Measurements from ENCODE around the gene PSORS1C1.

Gene PSORS1C1

DNA sequence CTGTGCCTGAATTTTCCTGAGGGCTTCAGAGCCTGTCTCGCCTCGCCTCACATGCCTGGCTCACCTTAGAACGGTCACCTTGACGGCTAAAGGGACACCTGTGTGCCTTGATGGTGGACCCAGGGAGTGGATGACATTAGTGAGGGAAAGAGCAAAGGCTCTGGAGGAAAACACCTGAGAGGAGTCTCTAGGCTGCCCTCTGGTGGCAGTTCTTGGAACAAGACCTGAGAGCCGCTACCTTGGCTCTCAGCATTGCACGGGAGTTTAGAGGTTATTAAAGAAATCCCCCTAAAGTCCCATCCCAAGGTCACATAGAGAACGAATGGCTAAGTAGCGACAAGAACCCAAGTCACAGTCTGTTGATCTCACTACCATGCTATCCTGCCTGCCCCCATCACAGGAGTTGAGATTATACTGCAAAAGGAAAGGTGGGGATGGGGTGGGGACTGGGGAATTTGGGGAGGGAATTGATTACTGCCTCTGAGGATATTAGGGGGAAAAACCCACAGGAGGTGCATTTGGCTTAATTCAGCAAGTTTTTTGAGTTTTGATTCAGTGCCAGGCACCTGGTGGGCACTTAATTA, 13.6 kb downstream of the PSORS1C1 start:
- DNase-seq = peak; percentile 78

DNA sequence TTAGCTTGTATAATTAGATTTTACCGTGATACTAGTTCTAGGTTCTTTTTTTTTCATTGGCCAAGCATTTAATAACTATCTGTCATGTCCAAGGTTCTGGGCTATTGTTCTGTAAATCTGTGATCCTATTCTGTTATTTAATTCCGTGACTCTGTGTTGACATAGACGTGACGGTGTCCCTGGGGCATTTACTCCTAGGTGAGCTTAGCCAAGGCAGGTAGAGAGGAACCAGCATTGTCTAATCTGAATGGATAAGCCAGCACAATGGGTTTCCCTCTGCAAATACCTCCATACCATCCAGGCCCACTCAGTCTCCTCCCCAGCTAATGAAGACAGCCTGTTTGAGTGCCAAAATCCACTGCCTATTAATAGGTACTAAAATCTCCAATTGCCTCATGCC, 14.5 kb downstream of the PSORS1C1 start:
- no peak for DNase-seq

DNA sequence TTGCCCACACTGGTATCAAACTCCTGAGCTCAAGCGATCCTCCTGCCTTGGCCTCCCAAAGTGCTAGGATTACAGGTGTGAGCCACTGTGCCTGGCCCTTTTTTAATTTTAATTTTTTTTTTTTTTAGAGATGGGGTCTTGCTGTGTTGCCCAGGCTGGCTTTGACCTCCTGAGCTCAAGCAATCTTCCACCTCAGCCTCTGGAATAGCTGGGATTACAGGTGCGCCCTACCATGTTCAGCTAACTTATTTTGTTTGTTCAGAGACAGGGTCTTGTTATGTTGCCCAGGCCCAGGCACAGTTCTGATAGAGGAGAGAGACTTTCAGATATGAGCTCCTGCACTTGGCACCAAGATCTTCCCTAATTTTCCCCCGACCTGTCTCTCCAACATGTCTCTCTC, 16.2 kb downstream of the PSORS1C1 start:
- no peak for DNase-seq

DNA sequence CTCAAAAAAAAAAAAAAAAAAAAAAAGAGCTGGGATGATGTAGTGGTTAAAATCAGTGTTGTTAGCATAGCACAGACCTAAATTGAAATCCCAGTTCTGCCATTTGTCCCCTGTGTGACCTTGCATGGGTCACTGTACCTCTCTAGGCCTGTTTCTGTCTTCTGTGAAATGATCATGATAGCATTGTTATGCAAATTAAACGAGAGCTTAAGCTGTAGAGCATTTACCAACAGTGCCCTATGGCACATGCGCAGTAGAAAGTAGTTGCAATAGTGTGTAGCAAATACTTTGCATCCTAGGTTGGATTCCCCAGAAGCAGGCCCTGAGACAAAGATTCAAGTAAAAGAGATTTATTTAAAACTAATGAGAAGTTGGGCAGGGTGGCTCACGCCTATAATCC, 17.0 kb downstream of the PSORS1C1 start:
- DNase-seq = no peak

DNA sequence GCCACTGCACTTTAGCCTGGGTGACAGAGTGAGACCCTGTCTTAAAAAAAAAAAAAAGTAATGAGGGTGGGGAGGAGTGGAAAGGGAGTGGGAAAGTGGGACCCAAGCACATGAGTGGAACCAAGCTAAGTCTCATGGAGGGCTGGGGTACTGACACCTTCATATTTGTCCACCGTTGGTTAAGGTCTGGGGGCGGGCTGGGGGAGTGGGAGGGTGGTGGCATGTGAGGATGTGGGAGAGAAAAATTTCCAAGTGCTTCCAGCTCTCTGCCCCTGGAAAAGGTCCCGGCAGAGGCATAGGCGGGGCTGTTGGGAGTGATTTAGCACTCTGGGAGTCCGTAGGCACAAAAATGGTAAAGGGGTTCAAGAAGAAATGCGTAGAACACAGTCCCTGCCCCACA, 18.2 kb downstream of the PSORS1C1 start:
- DNase-seq = no peak

DNA sequence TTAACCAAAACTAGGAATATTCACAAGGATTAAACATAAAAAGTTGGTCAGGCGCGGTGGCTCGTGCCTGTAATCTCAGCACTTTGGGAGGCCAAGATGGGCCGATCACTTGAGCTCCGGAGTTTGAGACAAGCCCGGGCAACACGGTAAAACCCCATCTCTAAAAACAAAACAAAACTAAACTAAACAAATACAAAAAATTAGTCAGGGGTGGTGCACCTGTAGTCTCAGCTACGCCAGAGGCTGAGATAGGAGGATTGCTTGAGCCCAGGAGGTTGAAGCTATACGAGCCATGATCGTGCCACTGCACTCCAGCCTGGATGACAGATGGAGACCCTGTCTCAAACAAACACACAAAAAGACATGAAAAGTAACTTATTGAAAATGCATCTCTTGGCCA, 21.1 kb downstream of the PSORS1C1 start:
- DNase-seq = no peak

DNA sequence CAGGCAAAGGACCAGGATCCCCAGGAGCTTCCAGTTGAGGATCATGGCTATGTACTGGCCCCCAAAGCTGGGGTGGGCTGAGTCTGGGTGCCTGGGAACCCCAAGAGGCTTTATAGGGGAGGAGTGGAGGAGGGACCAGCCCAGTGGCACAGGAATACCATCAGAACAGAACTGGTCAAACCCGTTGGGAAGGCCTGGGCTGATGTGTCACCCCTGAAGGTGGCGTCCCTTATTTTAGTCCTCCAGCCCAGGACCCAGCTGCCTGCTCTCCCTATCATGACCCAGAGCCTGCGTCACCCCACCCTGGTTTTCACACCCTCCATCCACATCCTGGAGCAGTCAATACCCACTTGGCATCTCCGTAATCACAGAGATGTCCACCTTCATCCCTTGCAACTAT, 24.4 kb downstream of the PSORS1C1 start, which contains the start of gene PSORS1C2:
Gene PSORS1C2 (minus strand): TSS at position 85 of the 400 bp plus-strand sequence. CDS start 40 bp downstream, at position 45.
- DNase-seq = no peak

- DNase-seq = no peak
Observed at GRCh38 chr6:31139599-31139998, 25.0 kb downstream of the PSORS1C1 start.

GRCh38 chr6:31140643-31141042, 26.0 kb downstream of the PSORS1C1 start:
- no peak for DNase-seq

DNA sequence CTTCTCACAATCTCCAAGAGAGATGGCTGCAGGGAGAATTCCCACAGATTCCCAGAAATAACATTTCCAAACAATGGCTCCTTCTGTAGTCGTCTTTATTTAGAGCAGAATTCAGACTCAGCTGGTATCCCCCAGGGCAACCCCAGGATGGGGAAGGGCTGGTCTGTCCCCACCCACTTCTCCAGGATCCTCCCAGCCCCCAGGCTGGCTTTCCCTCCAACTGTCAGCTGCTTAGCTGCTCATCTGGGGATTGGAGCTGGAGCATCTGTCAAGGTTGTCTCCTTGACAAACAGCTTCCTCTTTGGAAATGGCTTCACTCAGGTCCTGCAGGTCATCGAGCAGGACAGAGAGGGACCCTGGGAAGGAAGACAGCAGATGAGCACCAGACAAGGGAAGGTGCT, 27.8 kb downstream of the PSORS1C1 start:
- no peak for DNase-seq

- no peak for DNase-seq
Observed at GRCh38 chr6:31143148-31143547, 28.5 kb downstream of the PSORS1C1 start.

- no peak for DNase-seq
Observed at GRCh38 chr6:31144296-31144969, 29.8 kb downstream of the PSORS1C1 start.

- no peak for DNase-seq
Observed at GRCh38 chr6:31144970-31145340, 30.4 kb downstream of the PSORS1C1 start.

- no peak for DNase-seq
Observed at GRCh38 chr6:31145386-31145785, 30.8 kb downstream of the PSORS1C1 start.

DNA sequence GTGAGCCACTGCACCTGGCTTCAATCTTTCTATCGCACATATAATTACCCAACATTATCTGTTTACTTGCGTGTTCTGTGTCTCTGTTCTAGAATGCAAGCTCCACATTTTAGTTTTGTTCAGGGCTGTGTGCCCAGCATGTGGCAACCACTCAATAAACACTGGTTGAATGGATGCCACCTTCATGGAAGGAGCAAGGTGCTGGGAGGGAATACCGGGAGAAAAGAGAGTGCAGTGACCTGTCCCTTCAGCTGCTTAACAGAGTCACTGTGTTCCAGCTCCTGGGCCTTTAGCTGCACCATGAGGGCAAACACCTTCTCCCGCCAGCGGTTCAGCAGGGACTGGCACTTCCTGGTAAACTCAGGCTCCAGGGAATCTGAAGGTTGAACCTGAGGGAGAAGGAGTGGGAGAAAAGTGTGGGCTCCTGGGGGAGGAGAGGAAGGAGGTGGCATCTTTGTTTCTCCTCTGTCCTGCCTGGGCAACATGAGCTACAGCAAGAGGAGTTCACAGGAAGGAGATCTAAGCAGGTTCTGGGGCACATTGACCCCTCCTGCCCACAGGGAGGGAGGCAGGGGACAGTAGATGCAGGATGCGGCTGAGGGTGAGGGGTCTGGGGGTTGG, 35.3 kb downstream of the PSORS1C1 start:
- DNase-seq = no peak

GRCh38 chr6:31152781-31153180, 38.2 kb downstream of the PSORS1C1 start:
- DNase-seq = no peak

- no peak for DNase-seq
Observed at GRCh38 chr6:31154436-31154835, 39.8 kb downstream of the PSORS1C1 start.

DNA sequence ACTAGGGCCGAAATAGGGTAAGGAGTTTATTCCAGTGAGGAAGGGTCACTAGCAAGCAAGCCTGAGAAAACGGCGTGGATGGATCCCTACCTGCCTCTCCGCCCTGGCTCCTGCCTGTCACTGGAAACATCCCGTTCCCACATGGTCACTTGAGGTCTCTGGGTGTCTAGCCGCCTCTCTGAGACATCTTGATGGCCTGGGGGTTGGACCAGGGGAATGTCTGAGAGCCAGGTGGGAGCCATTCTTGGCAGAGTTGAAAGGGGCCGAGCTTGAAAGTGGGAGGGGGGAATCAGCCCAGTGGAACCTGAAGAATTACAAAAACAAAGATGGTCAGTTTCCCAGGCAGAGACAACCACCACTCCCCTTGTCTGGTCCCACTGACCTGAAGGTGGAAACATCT, 42.0 kb downstream of the PSORS1C1 start:
- DNase-seq = no peak

DNA sequence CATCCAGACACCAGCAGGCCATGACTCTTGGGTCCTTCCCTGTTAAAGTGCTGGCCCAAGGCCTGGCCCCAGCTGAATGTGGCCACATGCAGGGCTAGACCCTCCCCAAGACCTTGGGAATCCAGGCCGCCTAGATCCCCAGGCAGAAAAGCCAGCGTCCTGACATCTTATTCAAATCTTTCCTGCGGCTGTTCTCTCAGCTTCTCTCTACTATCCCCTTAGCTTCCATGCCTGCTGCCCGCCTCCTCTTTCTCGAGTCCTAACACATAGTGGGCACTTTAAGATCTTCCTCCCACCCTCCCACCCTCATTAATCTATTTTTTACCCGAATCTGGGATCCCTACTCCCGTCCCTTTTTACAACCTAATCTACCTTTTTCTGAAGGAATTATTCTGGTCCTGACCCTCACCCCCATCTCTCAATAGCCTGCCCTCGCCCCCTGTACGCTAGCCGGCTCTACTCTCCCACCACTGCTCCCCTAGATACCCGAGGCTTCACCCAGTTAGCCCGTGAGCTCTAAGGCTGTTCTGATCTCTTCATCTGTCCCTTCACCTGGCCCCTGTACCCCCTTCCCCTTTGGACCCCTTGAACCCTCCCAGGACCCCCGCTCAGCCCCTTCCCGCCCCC, 43.0 kb downstream of the PSORS1C1 start, which contains the start of gene CCHCR1:
Gene CCHCR1 (minus strand): TSS at position 290 of the 627 bp plus-strand sequence. CDS start 202 bp downstream, at position 88.
- no peak for DNase-seq

- DNase-seq = peak; percentile 100
Observed at GRCh38 chr6:31158140-31158862, 43.7 kb downstream of the PSORS1C1 start, which contains the start of gene TCF19. TSS of gene TCF19 (plus strand) at chr6:31158589. CDS start at chr6:31159470, 881 bp downstream.

- peak; percentile 24 for DNase-seq
Observed at GRCh38 chr6:31158863-31159855, 44.6 kb downstream of the PSORS1C1 start.

All from activated naive CD4-positive, alpha-beta T cell treated with Interleukin-2 at 50 U/mL for 16 hours (primary cell).